ENCODE measurements around the gene SFMBT1. TPM values are rescaled to one million over a fixed set of nuclear protein-coding genes. Genes with fewer than 3 reads are reported as not detected.

Gene SFMBT1
- total RNA-seq, 1 experiment from 2014 or later, result 1.4 TPM

DNA sequence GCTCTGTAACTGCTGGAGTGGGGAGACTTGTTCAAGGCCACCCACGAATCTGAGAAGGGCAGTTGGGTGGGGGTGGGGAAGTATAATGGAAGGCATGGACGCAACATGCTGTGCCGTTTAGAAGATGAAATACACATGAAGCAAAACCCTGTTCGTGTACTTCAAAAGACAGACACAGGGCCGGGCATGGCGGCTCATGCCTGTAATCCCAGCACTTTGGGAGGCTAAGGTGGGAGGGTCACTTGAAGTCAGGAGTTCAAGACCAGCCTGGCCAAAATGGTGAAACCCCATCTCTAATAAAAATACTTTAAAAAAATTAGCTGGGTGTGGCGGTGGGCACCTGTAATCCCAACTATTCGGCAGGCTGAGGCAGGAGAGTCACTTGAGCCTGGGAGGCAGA is 36.9 kb upstream of the SFMBT1 start:
- no peak for DNase-seq (ENCODE audit: low spot score)
- Histone ChIP-seq H3K4me3 (ENCODE audit: low read depth, low read length, poor library complexity, severe bottlenecking) (no peak overlapping the region), H3K36me3 (ENCODE audit: insufficient read depth, low read length, poor library complexity, severe bottlenecking) (no peaks in the 10 kb centered on the region), H3K27ac (ENCODE audit: low read depth, low read length, poor library complexity, severe bottlenecking) (no peak overlapping the region), H3K9me3 (ENCODE audit: low read depth, low read length, poor library complexity, severe bottlenecking) (no peaks in the 10 kb centered on the region), H3K4me1 (ENCODE audit: insufficient read depth, low read length, poor library complexity, severe bottlenecking) (no peaks in the 10 kb centered on the region), H3K27me3 (replicated peaks; ENCODE audit: insufficient read depth, low read depth, low read length, poor library complexity) (no peaks in the 10 kb centered on the region)
- ChIA-PET CTCF (interaction anchor here (0.7 kb wide), 1 partner anchor 707 kb away, joined by 6 read pairs; no protein-coding TSS in a partner anchor), POLR2A (ENCODE audit: low non-redundant PET) (no interaction called here)
- no TSS peak for BruUV-seq (replicated peaks)
- intact Hi-C loops (cut with micrococcal nuclease; ENCODE audit: unreplicated experiment), result no loop called here
- TF ChIP-seq EZH2 (IDR thresholded peaks at IDR 0.05; ENCODE audit: borderline replicate concordance, low read depth, low read length, poor library complexity, severe bottlenecking), result no peak
- TF ChIP-seq, protein P1, sequence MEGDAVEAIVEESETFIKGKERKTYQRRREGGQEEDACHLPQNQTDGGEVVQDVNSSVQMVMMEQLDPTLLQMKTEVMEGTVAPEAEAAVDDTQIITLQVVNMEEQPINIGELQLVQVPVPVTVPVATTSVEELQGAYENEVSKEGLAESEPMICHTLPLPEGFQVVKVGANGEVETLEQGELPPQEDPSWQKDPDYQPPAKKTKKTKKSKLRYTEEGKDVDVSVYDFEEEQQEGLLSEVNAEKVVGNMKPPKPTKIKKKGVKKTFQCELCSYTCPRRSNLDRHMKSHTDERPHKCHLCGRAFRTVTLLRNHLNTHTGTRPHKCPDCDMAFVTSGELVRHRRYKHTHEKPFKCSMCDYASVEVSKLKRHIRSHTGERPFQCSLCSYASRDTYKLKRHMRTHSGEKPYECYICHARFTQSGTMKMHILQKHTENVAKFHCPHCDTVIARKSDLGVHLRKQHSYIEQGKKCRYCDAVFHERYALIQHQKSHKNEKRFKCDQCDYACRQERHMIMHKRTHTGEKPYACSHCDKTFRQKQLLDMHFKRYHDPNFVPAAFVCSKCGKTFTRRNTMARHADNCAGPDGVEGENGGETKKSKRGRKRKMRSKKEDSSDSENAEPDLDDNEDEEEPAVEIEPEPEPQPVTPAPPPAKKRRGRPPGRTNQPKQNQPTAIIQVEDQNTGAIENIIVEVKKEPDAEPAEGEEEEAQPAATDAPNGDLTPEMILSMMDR (conservative IDR thresholded peaks at IDR 0.05; ENCODE audit: low read depth, low read length), result no peak

DNA sequence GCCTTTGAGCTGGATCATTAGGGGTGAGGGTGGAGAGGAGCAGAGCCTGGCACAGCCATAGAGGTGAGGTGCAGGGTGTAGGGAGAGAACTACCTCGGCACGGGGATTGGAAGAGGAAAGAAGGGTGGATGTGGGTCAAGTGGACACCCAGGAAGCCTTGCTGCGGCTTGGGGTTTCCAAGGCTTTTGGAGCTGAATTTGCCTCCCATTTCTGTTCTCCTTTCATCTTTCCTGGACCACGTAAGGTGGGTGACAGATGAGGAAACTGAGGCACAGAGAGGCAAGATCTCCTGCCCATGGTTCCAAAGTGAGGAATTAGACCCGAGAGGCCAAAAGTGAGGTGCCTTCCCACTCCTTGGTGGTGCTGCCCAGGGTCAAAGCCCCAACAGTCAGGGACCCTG is 35.4 kb upstream of the SFMBT1 start:
- H3K27ac ChIP-seq (ENCODE audit: low read depth, low read length, poor library complexity, severe bottlenecking), result no peak overlapping the region
- no peaks in the 10 kb centered on the region for H3K36me3 ChIP-seq (ENCODE audit: insufficient read depth, low read length, poor library complexity, severe bottlenecking)
- TF ChIP-seq EZH2 (IDR thresholded peaks at IDR 0.05; ENCODE audit: borderline replicate concordance, low read depth, low read length, poor library complexity, severe bottlenecking), result no peak
- TF ChIP-seq, protein P1 (conservative IDR thresholded peaks at IDR 0.05; ENCODE audit: low read depth, low read length), result no peak
- CTCF ChIA-PET, result no interaction called here
- H3K4me3 ChIP-seq (ENCODE audit: low read depth, low read length, poor library complexity, severe bottlenecking), result no peak overlapping the region
- H3K9me3 ChIP-seq (ENCODE audit: low read depth, low read length, poor library complexity, severe bottlenecking), result no peaks in the 10 kb centered on the region
- intact Hi-C loops (cut with micrococcal nuclease; ENCODE audit: unreplicated experiment), result no loop called here
- POLR2A ChIA-PET (ENCODE audit: low non-redundant PET), result no interaction called here
- no peak for DNase-seq (ENCODE audit: low spot score)
- no TSS peak for BruUV-seq (replicated peaks)
- no peaks in the 10 kb centered on the region for H3K4me1 ChIP-seq (ENCODE audit: insufficient read depth, low read length, poor library complexity, severe bottlenecking)
- H3K27me3 ChIP-seq (replicated peaks; ENCODE audit: insufficient read depth, low read depth, low read length, poor library complexity), result no peaks in the 10 kb centered on the region

DNA sequence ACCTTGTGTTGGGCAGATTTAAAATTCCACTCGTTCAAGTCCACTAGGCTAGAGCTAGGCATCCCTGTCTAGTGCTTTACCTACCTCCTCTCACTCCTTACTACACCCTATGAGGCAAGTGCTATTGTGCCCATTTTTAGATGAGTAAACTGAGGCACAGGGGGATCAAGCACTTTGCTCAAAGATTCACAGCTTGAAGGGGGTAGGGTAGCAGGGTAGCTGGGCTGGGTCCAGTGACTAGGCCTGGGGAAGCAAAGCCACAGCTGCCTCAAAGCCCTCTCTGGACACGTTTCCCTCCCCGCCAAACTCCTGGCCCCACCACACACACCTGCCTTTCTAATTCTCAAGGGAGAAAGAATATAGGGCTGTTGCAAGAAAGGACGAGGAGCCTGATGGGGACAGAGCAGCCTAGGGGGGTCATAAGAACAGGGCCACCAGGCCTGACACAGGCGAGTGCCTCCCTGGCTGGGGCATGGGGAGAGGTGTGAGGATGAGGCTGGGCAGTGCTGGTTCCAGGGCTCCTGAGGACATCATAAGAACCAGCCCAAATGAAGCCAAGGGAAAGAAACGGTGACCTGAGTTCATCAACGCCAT is 34.8 kb upstream of the SFMBT1 start:
- ChIA-PET POLR2A (ENCODE audit: low non-redundant PET) (no interaction called here), CTCF (no interaction called here)
- H3K27me3 ChIP-seq (replicated peaks; ENCODE audit: insufficient read depth, low read depth, low read length, poor library complexity), result no peaks in the 10 kb centered on the region
- intact Hi-C loops (cut with micrococcal nuclease; ENCODE audit: unreplicated experiment), result no loop called here
- BruUV-seq (replicated peaks), result no TSS peak
- no peak for DNase-seq (ENCODE audit: low spot score)
- TF ChIP-seq, protein P1 (conservative IDR thresholded peaks at IDR 0.05; ENCODE audit: low read depth, low read length), result no peak
- TF ChIP-seq EZH2 (IDR thresholded peaks at IDR 0.05; ENCODE audit: borderline replicate concordance, low read depth, low read length, poor library complexity, severe bottlenecking), result no peak
- no peaks in the 10 kb centered on the region for H3K36me3 ChIP-seq (ENCODE audit: insufficient read depth, low read length, poor library complexity, severe bottlenecking)
- no peaks in the 10 kb centered on the region for H3K4me1 ChIP-seq (ENCODE audit: insufficient read depth, low read length, poor library complexity, severe bottlenecking)
- no peaks in the 10 kb centered on the region for H3K9me3 ChIP-seq (ENCODE audit: low read depth, low read length, poor library complexity, severe bottlenecking)
- no peak overlapping the region for H3K27ac ChIP-seq (ENCODE audit: low read depth, low read length, poor library complexity, severe bottlenecking)
- H3K4me3 ChIP-seq (ENCODE audit: low read depth, low read length, poor library complexity, severe bottlenecking), result no peak overlapping the region
